SK-N-MC (cell line): ENCODE results near the gene RCSD1.

Experiments used
- DNase-seq: peaks from one replicate; pipeline ENCODE4 v3.0.0-alpha.2; 2011; ENCODE audit warnings: low read depth, low spot score
- H3K27ac ChIP-seq: fragments of 200-600 bp; sonication (generic); 2 replicates; pipeline ENCODE4 v1.5.1; 2016; ENCODE audit warnings: mixed run types
- H3K36me3 ChIP-seq: fragments of 200-600 bp; sonication (generic); 2 replicates; pipeline ENCODE4 v1.6.1; 2017; ENCODE audit warnings: antibody characterized with exemption, low read length, mixed read lengths; ENCODE audit not compliant: insufficient read depth
- H3K4me3 ChIP-seq: fragments of 200-600 bp; sonication (generic); 2 replicates; pipeline ENCODE4 v1.5.1; 2016
- H3K9ac ChIP-seq: fragments of 200-600 bp; sonication (generic); 2 replicates; pipeline ENCODE4 v1.8.0; 2017; ENCODE audit warnings: mixed run types, mixed read lengths; ENCODE audit not compliant: insufficient read length
- H3K9me3 ChIP-seq: fragments of 200-600 bp; sonication (generic); 2 replicates; pipeline ENCODE4 v1.6.1; 2017; ENCODE audit warnings: low read depth, mild to moderate bottlenecking, antibody characterized with exemption, low read length, moderate library complexity, mixed read lengths
- EZH2 ChIP-seq: fragments of 200-600 bp; sonication (generic); IDR thresholded peaks from one replicate; pipeline ENCODE4 v1.6.1; 2017; ENCODE audit warnings: antibody characterized with exemption
- FOXP2 ChIP-seq: optimal IDR thresholded peaks from 2 replicates; pipeline ENCODE3; 2011; ENCODE audit warnings: mild to moderate bottlenecking, moderate library complexity; ENCODE audit not compliant: insufficient read depth; ENCODE audit errors: extremely low read length, control extremely low read depth
- POLR2AphosphoS5 ChIP-seq: IDR thresholded peaks from 2 replicates; pipeline ENCODE4 v1.6.1; 2012; ENCODE audit warnings: mild to moderate bottlenecking, low read depth, low read length, borderline replicate concordance

Gene RCSD1, protein sequence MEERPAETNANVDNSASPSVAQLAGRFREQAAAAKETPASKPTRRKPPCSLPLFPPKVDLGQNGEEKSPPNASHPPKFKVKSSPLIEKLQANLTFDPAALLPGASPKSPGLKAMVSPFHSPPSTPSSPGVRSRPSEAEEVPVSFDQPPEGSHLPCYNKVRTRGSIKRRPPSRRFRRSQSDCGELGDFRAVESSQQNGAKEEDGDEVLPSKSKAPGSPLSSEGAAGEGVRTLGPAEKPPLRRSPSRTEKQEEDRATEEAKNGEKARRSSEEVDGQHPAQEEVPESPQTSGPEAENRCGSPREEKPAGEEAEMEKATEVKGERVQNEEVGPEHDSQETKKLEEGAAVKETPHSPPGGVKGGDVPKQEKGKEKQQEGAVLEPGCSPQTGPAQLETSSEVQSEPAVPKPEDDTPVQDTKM

DNA sequence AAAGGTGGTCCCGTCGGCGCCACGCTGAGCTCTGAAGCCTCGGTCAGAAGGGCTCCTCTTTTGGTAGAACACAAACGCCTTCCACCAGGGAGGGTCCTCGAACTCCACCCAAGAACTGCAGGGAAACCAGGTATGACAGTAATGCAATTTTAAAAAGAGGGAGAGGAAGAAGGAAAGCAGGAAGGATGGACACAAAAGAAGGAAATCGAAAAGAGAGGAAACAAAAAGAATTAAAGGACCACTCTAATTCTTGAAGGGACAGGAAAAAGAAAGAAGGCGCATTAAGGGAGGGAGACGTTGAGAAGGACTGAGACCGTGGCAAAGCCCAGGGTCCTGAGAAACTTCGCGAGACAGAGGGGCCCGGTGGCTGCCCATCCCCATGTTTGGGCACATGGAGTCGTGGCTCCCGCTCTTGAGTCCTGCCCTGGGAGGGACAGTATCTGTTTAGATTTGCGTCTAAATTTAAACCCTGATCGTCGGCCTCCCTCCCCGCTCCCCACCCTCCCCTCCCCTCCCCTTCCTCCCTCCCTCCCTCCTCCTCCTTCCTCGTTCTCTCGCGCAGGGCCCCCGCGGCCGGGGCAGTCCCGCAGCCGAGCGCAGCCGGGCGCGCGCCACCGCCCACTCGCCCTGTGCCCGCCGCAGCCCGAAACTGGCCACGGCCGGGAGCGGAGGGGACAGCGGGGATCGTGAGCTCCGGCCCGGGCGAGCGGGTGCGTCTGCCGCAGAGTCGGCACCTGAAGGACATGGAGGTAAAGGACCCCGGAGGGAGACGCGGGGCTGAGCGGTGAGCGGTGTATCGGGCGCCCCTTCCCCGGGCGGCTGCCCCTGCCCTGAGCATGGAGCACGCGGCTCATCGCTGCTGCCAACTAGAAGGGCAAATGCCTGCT lies at the start of gene RCSD1:
Gene RCSD1 (plus strand): TSS at position 552 of the 887 bp plus-strand sequence. CDS start 192 bp downstream, at position 744.
- TF ChIP-seq POLR2AphosphoS5 (no peak), FOXP2 (no peak), EZH2 (no peak)
- Histone ChIP-seq H3K9me3 (no peaks in the 10 kb centered on the region), H3K27ac (no peak within 1 kb of the TSS), H3K4me3 (no peak within 1 kb of the TSS), H3K36me3 (no peaks in the 10 kb centered on the region), H3K9ac (no peak within 1 kb of the TSS)
- no peak for DNase-seq

DNA sequence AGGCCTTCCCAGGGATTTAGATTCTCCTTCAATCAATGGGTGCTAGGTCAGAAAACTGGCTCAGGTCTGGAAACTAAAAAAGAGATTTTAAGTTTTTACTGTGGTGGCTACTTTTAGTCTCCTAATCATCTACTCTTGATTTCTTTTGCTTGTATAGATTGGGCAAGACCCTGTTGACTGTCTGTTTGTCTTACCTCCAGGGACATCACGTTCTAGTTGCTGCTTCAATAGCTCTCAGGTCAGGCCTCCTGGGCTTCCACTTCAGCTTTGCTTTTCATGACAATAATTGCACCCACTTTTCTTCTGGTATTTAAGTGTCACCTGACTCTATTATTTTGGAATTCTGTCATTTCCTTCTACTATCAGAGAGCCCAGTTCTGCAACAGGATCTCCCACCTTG lies 48.0 kb upstream of the RCSD1 start:
- Histone ChIP-seq H3K4me3 (no peak overlapping the region), H3K27ac (no peak overlapping the region), H3K36me3 (no peaks in the 10 kb centered on the region), H3K9ac (no peak overlapping the region), H3K9me3 (no peaks in the 10 kb centered on the region)
- no peak for DNase-seq
- no peak for TF ChIP-seq POLR2AphosphoS5
- no peak for TF ChIP-seq FOXP2
- TF ChIP-seq EZH2: no peak

DNA sequence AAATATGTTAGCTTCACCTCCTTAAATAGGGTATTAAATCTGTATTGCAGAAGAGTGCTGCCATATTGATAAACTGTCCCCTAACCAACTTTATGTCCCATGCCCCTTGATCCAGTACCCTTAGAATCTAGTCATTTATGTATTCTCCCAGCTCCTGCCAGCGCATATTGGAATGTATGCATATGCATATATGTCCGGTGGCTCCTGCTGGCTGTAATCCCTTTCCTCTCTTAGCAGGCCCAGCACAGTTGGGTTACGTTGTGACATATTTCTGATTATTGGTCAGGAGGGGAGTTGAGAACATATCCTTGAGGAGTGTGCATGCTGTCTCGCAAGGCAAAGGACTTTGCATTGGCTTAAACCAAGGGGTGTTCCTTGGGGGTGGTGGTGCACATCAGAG lies 47.3 kb upstream of the RCSD1 start:
- Histone ChIP-seq H3K27ac (no peak overlapping the region), H3K9ac (no peak overlapping the region), H3K4me3 (no peak overlapping the region), H3K9me3 (no peaks in the 10 kb centered on the region), H3K36me3 (no peaks in the 10 kb centered on the region)
- TF ChIP-seq EZH2 (no peak), POLR2AphosphoS5 (no peak), FOXP2 (no peak)
- DNase-seq: no peak

DNA sequence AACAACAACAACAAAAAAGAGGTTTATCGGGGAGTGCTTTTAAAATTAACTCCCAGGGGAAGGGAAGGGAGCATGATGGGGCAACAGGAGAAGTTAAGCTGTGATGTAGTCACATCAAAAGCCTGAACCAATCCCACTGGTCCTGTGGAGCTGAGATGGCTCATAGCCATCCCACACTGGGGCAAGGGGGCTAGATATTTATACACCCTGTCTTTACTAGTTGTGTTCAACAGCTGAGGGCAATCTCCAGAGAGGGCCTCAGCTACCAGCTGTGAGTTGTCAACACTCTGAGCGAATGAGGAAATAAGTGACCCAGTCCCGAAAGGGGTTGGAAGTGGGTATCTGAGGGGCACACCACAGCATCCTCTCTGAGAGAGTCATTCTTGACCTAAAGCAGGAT lies 45.5 kb upstream of the RCSD1 start:
- no peak for TF ChIP-seq FOXP2
- no peak for TF ChIP-seq EZH2
- no peak for TF ChIP-seq POLR2AphosphoS5
- no peak overlapping the region for H3K4me3 ChIP-seq
- H3K27ac ChIP-seq: no peak overlapping the region
- H3K9me3 ChIP-seq: no peaks in the 10 kb centered on the region
- H3K9ac ChIP-seq: no peak overlapping the region
- no peak for DNase-seq
- no peaks in the 10 kb centered on the region for H3K36me3 ChIP-seq

DNA sequence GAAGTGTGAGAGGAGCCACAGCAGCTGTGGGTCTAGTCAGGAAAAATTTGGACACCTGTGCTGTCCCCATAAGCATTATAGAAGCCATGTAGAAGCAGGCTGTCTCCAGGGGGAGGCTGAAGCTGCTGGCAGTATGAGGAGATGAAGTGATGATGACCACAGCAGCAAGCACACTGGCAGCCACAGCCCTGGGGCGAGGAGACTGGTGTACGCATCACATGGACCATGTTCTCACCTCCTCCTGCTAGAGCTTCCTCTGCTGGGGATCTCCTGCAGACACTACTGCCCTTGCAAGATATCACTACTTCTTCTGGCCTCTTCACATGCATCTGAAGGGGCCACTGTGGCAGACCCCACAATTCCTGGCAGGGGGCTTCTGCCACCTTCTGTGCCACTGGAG lies 42.7 kb upstream of the RCSD1 start:
- no peaks in the 10 kb centered on the region for H3K36me3 ChIP-seq
- no peak overlapping the region for H3K27ac ChIP-seq
- TF ChIP-seq POLR2AphosphoS5: no peak
- no peak for TF ChIP-seq EZH2
- TF ChIP-seq FOXP2: no peak
- no peaks in the 10 kb centered on the region for H3K9me3 ChIP-seq
- H3K9ac ChIP-seq: no peak overlapping the region
- DNase-seq: no peak
- no peak overlapping the region for H3K4me3 ChIP-seq

DNA sequence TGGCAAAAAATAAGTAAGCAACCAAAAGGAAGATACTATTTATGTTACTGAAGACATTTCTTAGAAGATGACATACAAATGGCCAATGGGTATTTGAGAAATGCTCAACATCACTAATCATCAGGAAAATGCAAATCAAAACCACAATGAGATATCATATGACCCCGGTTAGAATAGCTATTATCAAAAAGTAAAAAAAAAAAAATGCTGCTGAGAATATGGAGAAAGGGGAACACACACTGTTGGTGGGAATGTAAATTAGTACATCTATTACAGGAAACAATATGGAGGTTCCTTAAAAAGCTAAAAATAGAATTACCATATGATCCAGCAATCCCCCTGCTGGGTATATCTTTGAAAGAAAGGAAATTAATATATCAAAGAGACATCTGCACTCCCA lies 42.2 kb upstream of the RCSD1 start:
- Histone ChIP-seq H3K9ac (no peak overlapping the region), H3K4me3 (no peak overlapping the region), H3K9me3 (no peaks in the 10 kb centered on the region), H3K27ac (no peak overlapping the region), H3K36me3 (no peaks in the 10 kb centered on the region)
- no peak for DNase-seq
- TF ChIP-seq POLR2AphosphoS5 (no peak), FOXP2 (no peak), EZH2 (no peak)

DNA sequence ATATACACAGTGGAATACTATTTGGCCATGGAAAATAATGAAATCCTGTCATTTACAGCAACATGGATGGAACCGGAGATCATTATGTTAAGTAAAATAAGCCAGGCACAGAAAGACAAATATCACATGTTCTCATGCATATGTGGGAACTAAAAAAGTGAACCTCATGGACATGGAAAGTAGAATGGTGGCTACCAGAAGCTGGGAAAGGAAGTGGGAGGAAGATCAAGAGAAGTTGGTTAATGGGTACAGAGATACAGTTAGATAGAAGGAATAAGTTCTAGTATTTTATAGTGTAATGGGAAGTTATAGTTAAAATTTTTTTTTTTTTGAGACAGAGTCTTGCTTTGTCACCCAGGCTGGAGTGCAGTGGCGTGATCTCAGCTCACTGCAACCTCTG lies 41.7 kb upstream of the RCSD1 start:
- Histone ChIP-seq H3K27ac (no peak overlapping the region), H3K9ac (no peak overlapping the region), H3K36me3 (no peaks in the 10 kb centered on the region), H3K4me3 (no peak overlapping the region), H3K9me3 (no peaks in the 10 kb centered on the region)
- DNase-seq: no peak
- TF ChIP-seq POLR2AphosphoS5 (no peak), EZH2 (no peak), FOXP2 (no peak)

DNA sequence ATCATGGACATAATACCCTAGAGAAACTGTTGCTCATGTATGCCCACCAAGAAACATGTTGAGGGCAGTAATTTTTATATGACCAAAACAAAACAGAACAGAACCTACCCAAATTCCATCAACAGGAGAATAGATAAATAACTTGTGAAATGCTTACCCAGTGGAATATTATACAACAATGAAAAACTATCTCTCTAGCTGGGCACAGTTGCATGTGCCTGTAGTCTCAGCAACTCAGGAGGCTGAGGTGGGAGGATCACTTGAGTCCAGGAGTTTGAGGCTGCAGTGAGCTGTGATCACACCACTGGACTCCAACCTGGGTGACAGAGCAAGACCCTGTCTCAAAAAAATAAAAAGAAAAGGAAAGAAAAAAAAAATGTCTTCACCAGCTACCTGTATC lies 37.6 kb upstream of the RCSD1 start:
- Histone ChIP-seq H3K9ac (no peak overlapping the region), H3K4me3 (no peak overlapping the region), H3K36me3 (no peaks in the 10 kb centered on the region), H3K9me3 (no peaks in the 10 kb centered on the region), H3K27ac (no peak overlapping the region)
- DNase-seq: no peak
- TF ChIP-seq FOXP2 (no peak), POLR2AphosphoS5 (no peak), EZH2 (no peak)

DNA sequence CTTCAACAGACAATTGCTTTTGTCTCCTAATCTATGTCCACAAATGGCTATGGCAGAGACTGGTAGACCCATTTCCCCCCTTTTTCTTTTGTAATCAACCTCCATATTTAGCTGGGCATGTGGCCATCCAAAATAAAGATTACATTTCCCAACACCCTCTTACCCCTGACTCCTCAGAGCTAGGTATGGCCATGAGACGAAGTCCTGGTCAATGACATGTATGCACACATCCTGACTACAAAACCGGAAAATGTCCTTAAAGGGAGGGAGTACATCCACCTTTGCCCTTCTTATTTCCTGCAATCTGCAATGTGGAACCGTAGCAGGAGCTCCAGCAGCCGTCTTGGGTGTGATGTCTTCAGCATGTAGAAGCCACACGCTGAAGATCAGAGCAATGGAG lies 36.2 kb upstream of the RCSD1 start:
- H3K36me3 ChIP-seq: no peaks in the 10 kb centered on the region
- no peak overlapping the region for H3K27ac ChIP-seq
- no peak for DNase-seq
- no peak for TF ChIP-seq EZH2
- no peak for TF ChIP-seq POLR2AphosphoS5
- TF ChIP-seq FOXP2: no peak
- H3K4me3 ChIP-seq: no peak overlapping the region
- H3K9me3 ChIP-seq: no peaks in the 10 kb centered on the region
- H3K9ac ChIP-seq: no peak overlapping the region
